HG03457 (cell line): ENCODE results near the gene LUC7L2.
"Not testable (repeated sequence)": the region's sequence is repeated elsewhere in the genome, so short reads cannot be mapped to it uniquely, and the experiment has no call there.

ENCODE experiments used
- ATAC-seq: cut with Tn5 transposase; IDR thresholded peaks from one replicate; pipeline ENCODE4 v1.9.1; 2021; ENCODE audit warnings: moderate number of reproducible peaks; ENCODE audit not compliant: unreplicated experiment

Gene LUC7L2

DNA sequence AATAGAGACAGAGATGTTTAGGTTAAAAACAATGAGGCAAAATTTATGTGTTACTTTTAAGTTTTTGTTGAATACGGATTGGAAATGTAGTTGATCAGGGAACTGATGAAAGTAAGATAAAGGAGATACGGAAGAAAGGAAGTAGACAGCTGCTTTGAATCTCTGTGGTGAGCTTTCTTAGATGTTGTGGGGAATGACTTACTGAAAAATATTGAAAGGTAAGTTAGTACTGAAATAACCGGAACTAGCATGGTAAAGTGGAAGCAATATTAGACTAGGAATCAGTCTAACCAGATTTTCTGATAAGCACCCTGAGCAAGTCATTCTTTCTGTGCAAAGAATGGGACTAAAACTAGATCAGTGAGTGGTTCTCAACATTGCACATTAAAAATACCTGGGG lies 34.8 kb downstream of the LUC7L2 start:
- ATAC-seq: no peak

DNA sequence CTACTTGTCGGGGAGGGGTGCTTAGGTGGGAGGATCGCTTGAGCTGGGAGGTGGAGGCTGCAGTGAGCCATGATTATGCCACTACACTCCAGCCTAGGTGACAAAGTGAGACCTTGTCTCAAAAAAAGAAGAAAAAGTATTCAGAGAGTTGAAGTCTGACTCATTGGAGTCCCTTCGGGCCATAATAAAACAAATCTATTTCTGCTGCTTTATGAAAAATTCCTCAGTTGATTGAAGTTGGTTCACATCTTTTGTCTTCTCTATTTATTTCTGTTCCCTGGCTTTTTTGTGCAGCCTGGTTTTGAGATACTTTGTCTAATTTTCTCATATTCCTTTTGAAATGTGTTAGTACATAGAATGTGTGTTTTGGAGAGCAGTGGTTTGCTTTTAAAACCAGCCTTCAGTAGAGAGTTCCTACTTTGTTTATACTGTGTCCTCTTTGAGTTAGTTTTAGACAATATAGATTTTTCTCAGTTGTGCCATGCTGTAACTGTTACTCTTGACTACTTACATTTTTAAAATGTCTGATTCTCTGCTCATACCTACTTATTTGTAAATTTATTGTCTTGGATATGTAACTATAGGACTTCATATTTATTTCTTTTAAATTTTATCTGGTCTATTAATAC lies 36.7 kb downstream of the LUC7L2 start:
- no peak for ATAC-seq

DNA sequence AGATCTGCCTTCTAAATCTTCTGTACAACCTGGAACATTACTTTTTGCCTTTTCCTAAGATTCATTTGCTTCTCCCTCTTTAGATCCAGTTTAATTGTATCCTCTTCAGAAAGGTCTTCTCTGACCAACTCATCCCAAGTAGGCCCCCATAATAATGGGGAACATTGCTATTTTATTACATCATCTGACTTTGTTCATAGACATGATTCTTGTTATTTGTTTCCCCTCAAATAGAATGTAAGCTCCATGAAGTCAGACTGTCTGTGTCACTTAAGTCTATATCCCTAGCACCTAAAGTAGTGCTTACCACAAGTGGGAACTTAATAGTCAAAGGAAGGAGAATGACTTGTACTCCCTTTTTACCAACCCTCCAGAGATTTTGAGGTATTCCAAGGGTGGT lies 37.5 kb downstream of the LUC7L2 start:
- no peak for ATAC-seq

DNA sequence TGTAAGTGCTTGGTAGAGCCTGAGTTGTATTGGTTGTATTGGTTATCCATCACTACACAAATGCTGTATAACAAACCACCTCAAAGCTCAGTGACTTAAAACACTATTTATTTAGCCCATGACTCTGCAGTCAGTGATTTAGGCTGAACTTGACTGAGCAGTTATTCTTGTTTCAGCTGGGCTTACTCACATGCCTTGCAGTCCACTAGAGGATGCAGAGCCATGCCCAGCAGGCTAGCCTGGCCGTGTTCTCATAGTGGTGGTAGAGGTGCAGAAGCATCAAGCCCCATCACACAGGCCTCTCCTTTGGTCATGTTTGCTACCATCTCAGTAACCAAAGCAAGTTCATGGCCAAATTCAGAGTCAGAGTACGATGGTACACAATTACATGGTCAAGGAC lies 43.9 kb downstream of the LUC7L2 start:
- no peak for ATAC-seq

DNA sequence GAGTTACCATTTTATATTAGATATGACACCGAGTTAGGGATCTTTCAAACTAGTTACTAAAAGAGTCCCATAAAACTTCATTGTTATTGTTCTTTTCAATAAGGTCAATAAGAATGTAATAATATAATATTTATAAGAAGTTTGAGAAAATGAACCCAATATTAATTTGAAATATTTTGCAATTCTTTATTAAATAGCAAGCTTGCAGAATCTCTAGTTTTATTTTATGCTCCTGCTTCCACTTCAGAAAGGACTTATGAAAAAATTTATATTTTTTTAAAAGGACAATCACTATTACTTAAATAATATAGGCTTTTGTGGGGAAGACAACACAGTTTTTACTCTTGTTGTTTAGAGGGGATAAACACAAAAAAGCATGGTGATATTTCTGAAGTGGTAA lies 47.9 kb downstream of the LUC7L2 start:
- no peak for ATAC-seq

DNA sequence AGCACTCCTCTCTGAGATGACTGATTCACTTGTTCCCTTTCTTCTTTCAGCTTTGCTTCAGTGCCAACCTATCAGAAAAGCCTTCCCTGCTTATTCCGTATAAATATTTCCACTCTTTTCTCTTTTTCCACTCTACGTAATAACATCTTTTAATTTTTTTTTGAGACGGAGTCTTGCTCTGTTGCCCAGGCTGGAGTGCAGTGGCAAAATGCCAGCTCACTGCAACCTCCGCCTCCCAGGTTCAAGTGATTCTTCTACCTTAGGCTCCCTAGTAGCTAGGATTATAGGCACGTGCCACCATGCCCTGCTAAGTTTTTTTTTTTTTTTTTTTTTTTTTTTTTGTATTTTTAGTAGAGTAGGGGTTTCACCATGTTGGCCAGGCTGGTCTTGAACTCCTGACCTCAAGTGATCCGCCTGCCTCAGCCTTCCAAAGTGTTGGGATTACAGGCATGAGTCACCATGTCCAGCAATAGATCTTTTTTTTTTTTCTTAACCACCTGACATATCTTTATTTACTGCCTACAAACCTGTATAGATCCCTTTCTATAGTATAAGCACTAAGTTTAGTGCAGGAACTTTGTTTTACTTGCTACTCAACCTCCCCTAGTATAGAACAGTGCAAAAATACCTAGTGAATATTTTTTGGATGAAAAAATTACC lies 55.2 kb downstream of the LUC7L2 start:
- ATAC-seq: not testable (repeated sequence)

DNA sequence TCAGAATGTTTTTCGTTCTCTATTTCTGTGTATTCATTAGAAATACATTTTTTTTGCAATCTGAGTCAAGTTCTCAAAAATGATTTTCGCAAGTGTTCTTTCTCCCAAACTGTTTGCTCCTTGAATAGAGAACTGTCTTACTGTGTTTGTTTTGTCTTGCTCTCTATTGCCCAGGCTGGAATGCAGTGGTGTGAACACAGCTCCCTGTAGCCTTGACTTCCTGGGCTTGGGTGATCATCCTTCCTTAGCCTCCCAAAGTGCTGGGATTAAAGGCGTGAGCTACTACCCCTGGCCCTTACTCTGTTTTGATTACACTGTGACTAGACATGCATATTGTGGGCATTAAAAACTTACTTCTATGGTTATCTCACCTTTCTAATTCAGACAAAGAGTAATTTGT lies 56.7 kb downstream of the LUC7L2 start:
- ATAC-seq: no peak

DNA sequence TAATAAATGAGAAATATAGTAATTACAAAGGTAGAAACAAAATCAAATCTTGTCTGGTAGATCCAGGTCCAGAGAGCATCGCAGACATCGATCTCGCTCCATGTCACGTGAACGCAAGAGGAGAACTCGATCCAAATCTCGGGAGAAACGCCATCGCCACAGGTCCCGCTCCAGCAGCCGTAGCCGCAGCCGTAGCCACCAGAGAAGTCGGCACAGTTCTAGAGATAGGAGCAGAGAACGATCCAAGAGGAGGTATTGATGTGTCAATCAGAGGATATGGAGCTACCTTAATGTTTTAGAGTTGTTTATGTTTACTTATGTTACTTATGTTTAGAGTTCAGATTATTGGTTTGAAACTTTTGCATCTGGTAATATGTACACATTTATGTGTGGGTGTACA lies 57.8 kb downstream of the LUC7L2 start:
- ATAC-seq: no peak

DNA sequence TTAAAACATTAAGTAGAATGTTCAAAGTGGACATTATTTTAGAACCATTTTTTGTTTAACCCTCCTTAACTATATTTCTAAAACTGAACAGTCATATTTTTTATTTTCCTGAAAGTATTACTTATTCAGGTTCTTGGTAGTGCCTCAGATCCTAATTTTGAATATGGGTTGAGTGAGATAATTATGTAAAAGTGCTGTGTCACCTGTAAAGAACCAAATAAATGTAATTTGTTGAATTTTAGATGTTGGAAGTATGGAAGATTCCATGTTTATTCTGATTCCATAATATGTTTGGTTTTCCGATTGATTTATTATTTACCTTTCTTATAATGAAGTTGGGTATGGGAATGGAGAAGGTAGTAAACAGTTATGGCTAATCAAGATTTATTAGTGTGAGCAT lies 61.4 kb downstream of the LUC7L2 start:
- ATAC-seq: no peak

DNA sequence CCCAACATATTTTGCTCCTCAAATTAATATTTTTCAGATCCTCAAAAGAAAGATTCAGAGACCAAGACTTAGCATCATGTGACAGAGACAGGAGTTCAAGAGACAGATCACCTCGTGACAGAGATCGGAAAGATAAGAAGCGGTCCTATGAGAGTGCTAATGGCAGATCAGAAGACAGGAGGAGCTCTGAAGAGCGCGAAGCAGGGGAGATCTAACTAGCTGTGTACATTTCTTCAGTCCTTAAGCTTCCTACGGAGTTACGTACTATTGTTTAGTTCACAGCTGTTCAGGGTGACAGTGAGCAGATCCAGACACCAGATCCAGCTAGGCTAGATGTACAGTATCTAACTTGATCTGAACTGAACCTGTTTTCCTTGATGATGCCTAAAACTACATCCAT lies 62.4 kb downstream of the LUC7L2 start:
- no peak for ATAC-seq

DNA sequence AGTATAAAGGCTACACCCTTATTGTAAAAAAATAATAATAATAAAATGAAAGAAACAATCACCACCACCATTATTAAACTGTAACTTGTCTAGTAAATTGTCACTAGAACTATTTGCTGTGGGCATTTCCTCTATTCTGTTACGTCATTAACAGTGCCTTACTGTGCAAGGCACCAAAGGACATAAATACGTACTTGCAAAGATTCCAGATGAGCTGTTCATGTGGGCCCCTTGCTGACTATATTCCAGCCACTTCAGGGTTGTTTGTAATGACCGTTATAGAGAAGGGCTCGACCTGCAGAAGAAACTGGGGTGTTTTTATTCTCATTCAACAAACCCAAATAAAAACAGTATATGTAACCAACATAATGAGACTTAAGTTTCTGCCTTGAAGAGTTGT lies 63.4 kb downstream of the LUC7L2 start:
- ATAC-seq: no peak

DNA sequence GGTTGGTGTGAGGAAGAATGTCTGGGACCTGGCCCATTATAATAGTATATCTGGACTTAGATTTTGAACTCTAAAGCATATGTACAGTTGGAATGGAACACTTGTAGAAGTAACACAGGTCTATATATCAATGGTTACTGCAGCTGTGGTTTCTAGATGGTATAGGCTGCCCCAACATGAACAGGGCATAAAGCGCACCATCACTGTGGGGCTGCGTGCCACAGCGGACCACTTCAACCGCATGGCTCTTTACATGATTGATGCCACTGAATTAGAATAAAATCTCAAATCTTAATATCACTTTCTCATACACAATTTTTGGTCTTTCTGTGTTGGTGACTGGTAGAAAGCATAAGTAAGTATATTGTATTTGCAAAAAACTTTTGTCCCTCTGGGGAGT lies 64.3 kb downstream of the LUC7L2 start:
- ATAC-seq: no peak

DNA sequence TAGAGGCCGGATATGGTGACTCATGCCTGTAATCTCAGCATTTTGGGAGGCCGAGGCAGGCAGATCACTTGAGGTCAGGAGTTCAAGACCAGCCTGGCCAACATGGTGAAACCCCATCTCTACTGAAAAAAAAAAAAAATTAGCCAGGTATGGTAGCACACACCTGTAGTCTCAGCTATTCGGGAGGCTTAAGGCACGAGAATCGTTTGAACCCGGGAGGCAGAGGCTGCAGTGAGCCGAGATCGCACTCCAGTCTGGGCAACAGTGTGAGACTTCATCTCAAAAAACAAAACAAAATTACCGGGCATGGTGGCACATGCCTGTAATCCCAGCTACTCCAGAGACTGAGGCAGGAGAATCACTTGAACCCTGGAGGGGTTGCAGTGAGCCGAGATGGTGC lies 66.0 kb downstream of the LUC7L2 start:
- ATAC-seq: not testable (repeated sequence)

DNA sequence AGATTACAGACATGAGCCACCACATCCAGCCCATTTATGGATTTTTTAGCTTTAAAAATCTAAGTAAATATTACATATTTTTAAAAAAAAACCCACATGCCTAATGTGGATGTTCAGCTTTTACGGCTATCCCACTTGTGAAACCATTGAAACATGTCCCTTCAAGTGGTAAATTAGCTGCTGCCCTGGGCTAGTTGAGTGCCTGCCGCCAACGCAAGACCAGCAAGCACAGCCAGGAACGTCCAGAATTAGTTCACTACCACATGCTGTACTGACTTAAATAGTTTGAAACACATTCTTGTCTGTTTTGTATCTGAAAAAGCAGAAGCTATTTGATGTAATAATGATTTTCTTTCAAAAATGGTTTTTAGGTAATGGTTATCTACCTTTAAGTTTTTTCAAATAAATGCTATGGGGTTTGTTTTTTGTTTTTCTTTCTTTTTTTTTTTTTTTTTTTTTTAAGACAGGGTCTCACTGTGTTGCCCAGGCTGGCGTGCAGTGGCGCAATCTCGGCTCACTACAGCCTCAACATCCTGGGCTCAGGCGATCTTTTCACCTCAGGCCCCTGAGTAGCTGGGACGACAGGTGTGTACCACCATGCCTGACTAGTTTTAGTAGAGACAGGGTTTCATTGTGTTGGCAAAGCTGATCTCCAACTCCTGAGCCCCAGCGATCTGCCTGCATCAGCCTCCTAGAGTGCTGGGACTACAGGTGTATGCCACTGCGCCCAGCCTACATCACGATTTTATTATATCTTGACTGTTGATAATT lies 66.7 kb downstream of the LUC7L2 start:
- no peak for ATAC-seq

DNA sequence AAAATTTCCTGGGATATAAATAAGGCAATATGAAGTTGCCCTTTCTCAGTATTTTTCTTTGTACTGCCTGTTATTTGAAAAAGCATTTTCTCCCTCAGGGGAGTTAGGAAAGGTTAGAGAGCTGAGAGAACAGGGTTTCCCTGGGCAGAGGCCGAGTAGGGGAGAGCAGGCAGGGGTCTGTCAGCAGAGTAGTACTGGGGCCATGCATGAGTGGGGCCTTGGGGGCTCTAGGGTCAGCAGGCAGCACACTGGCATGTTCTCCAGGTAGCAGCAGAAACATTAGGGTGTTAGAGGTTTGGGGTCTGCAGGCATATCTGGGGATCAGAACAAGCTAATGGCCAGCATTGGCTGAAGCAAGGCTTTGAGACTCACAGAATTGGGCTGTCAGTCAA lies 67.3 kb downstream of the LUC7L2 start:
- ATAC-seq: no peak

DNA sequence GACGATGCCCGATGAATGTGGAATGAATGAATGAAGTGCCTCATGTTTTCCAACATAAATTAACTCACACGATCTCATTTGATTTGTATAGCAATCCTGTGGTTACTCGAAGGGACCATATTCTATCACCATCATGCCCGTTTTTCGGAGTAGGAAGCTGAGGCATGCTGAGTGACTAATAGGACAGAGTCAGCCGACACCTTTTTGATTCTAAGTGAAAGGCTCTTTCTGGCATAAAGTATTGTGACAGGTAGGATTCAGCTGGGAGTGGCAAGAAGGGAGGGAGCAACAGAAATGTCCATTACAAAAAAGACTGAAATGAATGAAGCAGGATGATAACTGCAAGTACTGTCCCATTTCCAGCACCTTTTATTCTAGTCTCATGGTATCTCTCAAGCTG lies 68.1 kb downstream of the LUC7L2 start:
- no peak for ATAC-seq

DNA sequence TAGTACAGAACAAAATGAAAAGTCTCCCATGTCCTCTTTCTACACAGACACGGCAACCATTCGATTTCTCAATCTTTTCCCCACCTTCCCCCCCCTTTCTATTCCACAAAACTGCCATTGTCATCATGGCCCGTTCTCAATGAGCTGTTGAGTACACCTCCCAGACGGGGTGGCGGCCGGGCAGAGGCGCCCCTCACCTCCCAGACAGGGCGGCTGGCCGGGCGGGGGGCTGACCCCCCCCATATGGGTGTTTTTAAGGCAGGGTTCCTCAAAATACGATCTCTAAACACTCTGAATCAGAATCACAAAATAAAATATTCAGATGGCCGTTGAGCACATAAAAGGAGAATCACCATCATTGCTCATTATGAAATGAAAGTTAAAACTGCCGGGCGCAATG lies 70.0 kb downstream of the LUC7L2 start:
- not testable (repeated sequence) for ATAC-seq

DNA sequence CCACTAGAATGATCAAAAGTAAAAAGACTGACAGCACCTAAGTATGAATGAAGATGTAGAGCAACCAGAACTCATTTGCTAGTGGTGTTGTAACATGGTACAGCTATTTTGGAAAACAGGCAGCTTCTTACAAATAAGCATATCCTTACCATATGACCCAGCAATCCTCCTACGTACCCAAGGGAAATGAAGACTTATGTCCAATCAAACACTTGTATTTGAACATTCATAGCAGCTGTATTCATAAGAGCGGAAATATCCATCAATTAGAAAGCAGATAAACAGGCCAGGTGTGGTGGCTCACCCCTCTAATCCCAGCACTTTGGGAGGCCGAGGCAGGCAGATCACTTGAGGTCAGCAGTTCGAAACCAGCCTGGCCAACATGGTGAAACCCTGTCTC lies 70.7 kb downstream of the LUC7L2 start:
- ATAC-seq: no peak

DNA sequence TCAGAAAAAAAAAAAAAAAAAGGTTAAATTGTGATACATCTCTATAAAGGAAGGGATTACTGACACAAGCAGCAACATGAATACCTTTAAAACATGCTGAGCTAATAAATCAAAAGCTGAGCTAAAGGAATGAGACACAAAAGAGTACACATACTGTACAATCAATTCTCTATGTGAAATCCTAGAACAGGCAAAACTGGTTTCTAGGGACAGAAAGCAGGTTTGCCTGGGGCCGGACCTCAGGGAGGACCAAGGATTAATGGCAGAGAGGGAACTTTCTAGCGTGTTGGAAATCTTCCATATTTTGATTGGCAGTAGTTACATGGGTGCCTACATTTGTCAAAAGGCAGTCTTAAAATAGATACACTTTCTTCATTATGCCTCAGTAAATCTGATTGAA lies 71.3 kb downstream of the LUC7L2 start:
- no peak for ATAC-seq

DNA sequence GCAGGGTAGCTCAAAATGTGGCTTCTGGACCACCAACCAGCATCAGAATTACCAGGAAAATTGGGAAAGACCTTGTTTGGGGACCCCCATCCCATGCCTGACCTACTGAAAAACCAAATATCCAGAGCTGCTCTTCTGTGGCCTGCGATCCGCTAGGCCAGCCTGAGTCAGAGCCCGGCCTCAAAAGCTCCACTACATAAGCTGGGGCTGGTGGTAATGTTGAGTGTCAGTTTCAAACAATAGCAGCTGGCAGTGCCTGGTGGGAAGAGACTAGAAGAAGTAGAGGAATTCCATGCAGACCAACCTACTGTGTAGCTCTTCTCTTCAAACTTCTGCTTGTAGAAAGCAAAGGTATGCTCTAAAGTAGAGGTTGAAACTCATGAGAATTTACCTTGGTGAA lies 71.8 kb downstream of the LUC7L2 start:
- no peak for ATAC-seq

DNA sequence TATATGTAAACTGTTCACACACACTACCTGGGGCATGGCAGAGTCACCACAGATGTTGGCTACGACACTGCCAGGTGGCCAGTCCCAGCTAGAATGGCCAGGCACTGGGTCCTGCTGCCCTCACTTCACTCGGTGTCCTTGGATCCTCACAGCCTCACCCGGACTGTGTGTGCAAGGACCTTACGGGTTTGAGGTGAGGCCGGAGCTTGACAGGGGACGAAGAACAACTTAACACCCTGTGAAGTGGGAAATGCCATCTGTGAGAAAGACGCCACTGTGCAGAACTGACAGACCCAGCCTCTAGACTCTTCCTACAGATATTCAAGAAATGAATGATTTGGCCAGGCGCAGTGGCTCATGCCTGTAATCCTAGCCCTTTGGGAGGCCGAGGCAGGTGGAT lies 77.1 kb downstream of the LUC7L2 start:
- ATAC-seq: no peak

DNA sequence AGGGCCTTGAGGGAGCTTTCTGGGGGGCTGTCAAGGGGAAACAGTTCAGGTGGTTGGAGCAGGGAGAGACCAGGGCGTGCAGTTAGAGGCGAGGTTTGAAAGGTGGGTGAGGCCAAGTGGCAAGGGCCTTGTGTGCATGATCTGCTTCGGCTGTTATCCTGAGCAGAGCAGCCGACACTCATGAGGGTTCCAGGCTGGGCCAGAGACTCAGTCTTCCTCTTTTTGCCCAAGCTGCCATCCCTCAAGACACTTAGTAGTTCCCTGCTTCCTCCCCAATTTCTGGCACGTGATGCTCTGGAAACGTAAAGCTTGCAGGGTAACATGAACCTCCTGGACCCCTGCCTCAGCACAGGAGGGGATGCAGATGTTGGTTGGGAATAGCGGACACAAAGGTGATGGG lies 79.7 kb downstream of the LUC7L2 start:
- ATAC-seq: no peak
